ENCODE measurements around the gene FAT1.

FAT1 gene

GRCh38 chr4:186676531-186677161 is 47.0 kb downstream of the FAT1 start:
- H3K79me2 ChIP-seq (ENCODE audit: low read length): peaks cover 51% of the 10 kb centered on the region
- H2AFZ ChIP-seq (ENCODE audit: low read length): no peak overlapping the region
- H3K4me3 ChIP-seq (ENCODE audit: low read length): no peak overlapping the region
- peak overlapping the region; percentile 83 for H3K27ac ChIP-seq (ENCODE audit: low read length)
- no peaks in the 10 kb centered on the region for H4K20me1 ChIP-seq (ENCODE audit: insufficient read depth, low read length)
- no peaks in the 10 kb centered on the region for H3K27me3 ChIP-seq (replicated peaks; ENCODE audit: insufficient read depth, low read length)
- no peaks in the 10 kb centered on the region for H3K9me3 ChIP-seq (replicated peaks; ENCODE audit: insufficient read depth, low read length)
- no peaks in the 10 kb centered on the region for H3K36me3 ChIP-seq (replicated peaks; ENCODE audit: insufficient read depth, low read length)
- H3K9me2 ChIP-seq (replicated peaks; ENCODE audit: insufficient read depth, low read length): no peaks in the 10 kb centered on the region
- DNase-seq: peak; percentile 88
- peaks cover 22% of the 10 kb centered on the region for H3F3A ChIP-seq (ENCODE audit: insufficient read depth, low read length)
- no peak for TF ChIP-seq EZH2phosphoT487 (IDR thresholded peaks at IDR 0.05; ENCODE audit: low read length)
- TF ChIP-seq CTCF (IDR thresholded peaks at IDR 0.05; ENCODE audit: low read length): no peak
- H3K9ac ChIP-seq (ENCODE audit: low read length): peak overlapping the region; percentile 52; the same call in 1 of the 2 replicates
- peak overlapping the region; percentile 52 for H3K4me2 ChIP-seq (ENCODE audit: low read depth, low read length)
- peaks cover 34% of the 10 kb centered on the region for H3K4me1 ChIP-seq (ENCODE audit: low read length)

- H3K9me2 ChIP-seq (replicated peaks; ENCODE audit: insufficient read depth, low read length): no peaks in the 10 kb centered on the region
- no peak for TF ChIP-seq EZH2phosphoT487 (IDR thresholded peaks at IDR 0.05; ENCODE audit: low read length)
- TF ChIP-seq EZH2 (optimal IDR thresholded peaks at IDR 0.05; ENCODE audit: low read depth, low read length): no peak
- no peak for TF ChIP-seq CTCF (IDR thresholded peaks at IDR 0.05; ENCODE audit: low read length)
- no peak overlapping the region for H3K4me2 ChIP-seq (ENCODE audit: low read depth, low read length)
- H2AFZ ChIP-seq (ENCODE audit: low read length): no peak overlapping the region
- H3K36me3 ChIP-seq (replicated peaks; ENCODE audit: insufficient read depth, low read length): no peaks in the 10 kb centered on the region; the same call in 1 of the 2 replicates
- H4K20me1 ChIP-seq (ENCODE audit: insufficient read depth, low read length): no peaks in the 10 kb centered on the region
- DNase-seq: no peak
- no peaks in the 10 kb centered on the region; the same call in 1 of the 2 replicates for H3K9me3 ChIP-seq (replicated peaks; ENCODE audit: insufficient read depth, low read length)
- H3K27me3 ChIP-seq (replicated peaks; ENCODE audit: insufficient read depth, low read length): no peaks in the 10 kb centered on the region
- no peak overlapping the region for H3K27ac ChIP-seq (ENCODE audit: low read length)
- H3F3A ChIP-seq (ENCODE audit: insufficient read depth, low read length): no peaks in the 10 kb centered on the region
- peaks cover 54% of the 10 kb centered on the region for H3K79me2 ChIP-seq (ENCODE audit: low read length)
- 0 out of 2 replicates have a peak, but pooled peaks cover 4% of the 10 kb centered on the region for H3K4me1 ChIP-seq (ENCODE audit: low read length)
- no peak overlapping the region for H3K4me3 ChIP-seq (ENCODE audit: low read length)
- no peak overlapping the region for H3K9ac ChIP-seq (ENCODE audit: low read length)
Observed at GRCh38 chr4:186669735-186670134, 53.9 kb downstream of the FAT1 start.

GRCh38 chr4:186669159-186669731 is 54.4 kb downstream of the FAT1 start:
- H3K9ac ChIP-seq (ENCODE audit: low read length): no peak overlapping the region
- H3K27ac ChIP-seq (ENCODE audit: low read length): no peak overlapping the region
- H3K36me3 ChIP-seq (replicated peaks; ENCODE audit: insufficient read depth, low read length): no peaks in the 10 kb centered on the region; the same call in 1 of the 2 replicates

More at GRCh38 chr4:186669159-186669731, 54.4 kb downstream of the FAT1 start:
- 0 out of 2 replicates have a peak, but pooled peaks cover 4% of the 10 kb centered on the region for H3K4me1 ChIP-seq (ENCODE audit: low read length)
- DNase-seq: no peak
- no peaks in the 10 kb centered on the region for H3K9me2 ChIP-seq (replicated peaks; ENCODE audit: insufficient read depth, low read length)
- H3F3A ChIP-seq (ENCODE audit: insufficient read depth, low read length): no peaks in the 10 kb centered on the region
- no peaks in the 10 kb centered on the region; the same call in 1 of the 2 replicates for H3K9me3 ChIP-seq (replicated peaks; ENCODE audit: insufficient read depth, low read length)
- H3K79me2 ChIP-seq (ENCODE audit: low read length): peaks cover 54% of the 10 kb centered on the region
- H3K27me3 ChIP-seq (replicated peaks; ENCODE audit: insufficient read depth, low read length): no peaks in the 10 kb centered on the region
- H4K20me1 ChIP-seq (ENCODE audit: insufficient read depth, low read length): no peaks in the 10 kb centered on the region
- no peak overlapping the region for H2AFZ ChIP-seq (ENCODE audit: low read length)
- no peak overlapping the region for H3K4me2 ChIP-seq (ENCODE audit: low read depth, low read length)
- no peak overlapping the region for H3K4me3 ChIP-seq (ENCODE audit: low read length)
- TF ChIP-seq CTCF (IDR thresholded peaks at IDR 0.05; ENCODE audit: low read length) (peak; percentile 36), EZH2 (optimal IDR thresholded peaks at IDR 0.05; ENCODE audit: low read depth, low read length) (no peak)
